Measurements from ENCODE around the gene NTN1. TPM values are rescaled to one million over a fixed set of nuclear protein-coding genes. Genes with fewer than 3 reads are reported as not detected.

Gene NTN1
- polyA plus RNA-seq, 1 donor from 2014 or later, result 16.2 TPM

- no peaks in the 10 kb centered on the region for H3K36me3 ChIP-seq (ENCODE audit: insufficient read depth, low read length)
- no peak overlapping the region for H3K4me3 ChIP-seq (ENCODE audit: low read length)
- no peak overlapping the region for H3K27ac ChIP-seq (ENCODE audit: low read length)
- no peak overlapping the region for H3K9ac ChIP-seq (ENCODE audit: low read length)
- no peaks in the 10 kb centered on the region for H3K27me3 ChIP-seq (ENCODE audit: insufficient read depth, low read depth, low read length)
- no peaks in the 10 kb centered on the region for H4K20me1 ChIP-seq (ENCODE audit: insufficient read depth)
- TF ChIP-seq SMC3 (conservative IDR thresholded peaks at IDR 0.05; ENCODE audit: poor library complexity), result no peak
- no peak for TF ChIP-seq EP300 (conservative IDR thresholded peaks at IDR 0.05; ENCODE audit: poor library complexity, severe bottlenecking)
- TF ChIP-seq MXI1 (conservative IDR thresholded peaks at IDR 0.05; ENCODE audit: poor library complexity, severe bottlenecking), result no peak
- TF ChIP-seq EZH2 (IDR thresholded peaks at IDR 0.05; ENCODE audit: borderline replicate concordance, insufficient read depth, low read length, poor library complexity, severe bottlenecking), result no peak
- TF ChIP-seq POLR2AphosphoS5 (IDR thresholded peaks at IDR 0.05), result no peak
- TF ChIP-seq TAF1 (IDR thresholded peaks at IDR 0.05; ENCODE audit: low read depth), result no peak
- no peak for TF ChIP-seq CTCF (IDR thresholded peaks at IDR 0.05; ENCODE audit: poor library complexity, severe bottlenecking)
- no peak for TF ChIP-seq REST (IDR thresholded peaks at IDR 0.05; ENCODE audit: borderline replicate concordance)
- TF ChIP-seq RAD21 (conservative IDR thresholded peaks at IDR 0.05), result no peak
- H3K9me3 ChIP-seq (ENCODE audit: low read length), result no peaks in the 10 kb centered on the region
- no peak overlapping the region for H2AFZ ChIP-seq (ENCODE audit: low read depth, low read length)
- no peak overlapping the region for H3K4me2 ChIP-seq (ENCODE audit: low read length)
- H3F3A ChIP-seq (ENCODE audit: insufficient read depth, low read length, poor library complexity, severe bottlenecking), result no peaks in the 10 kb centered on the region
- no peaks in the 10 kb centered on the region for H3K9me2 ChIP-seq (ENCODE audit: insufficient read depth, low read length)
- no peaks in the 10 kb centered on the region for H3K79me2 ChIP-seq (replicated peaks; ENCODE audit: insufficient read depth, low read length)
Measured at GRCh38 chr17:9125722-9126121, 104.4 kb downstream of the NTN1 start.

GRCh38 chr17:9127340-9127739 lies 106.0 kb downstream of the NTN1 start:
- TF ChIP-seq EZH2 (IDR thresholded peaks at IDR 0.05; ENCODE audit: borderline replicate concordance, insufficient read depth, low read length, poor library complexity, severe bottlenecking) (no peak), EP300 (conservative IDR thresholded peaks at IDR 0.05; ENCODE audit: poor library complexity, severe bottlenecking) (no peak), SMC3 (conservative IDR thresholded peaks at IDR 0.05; ENCODE audit: poor library complexity) (no peak), RAD21 (conservative IDR thresholded peaks at IDR 0.05) (no peak), CTCF (IDR thresholded peaks at IDR 0.05; ENCODE audit: poor library complexity, severe bottlenecking) (no peak), REST (IDR thresholded peaks at IDR 0.05; ENCODE audit: borderline replicate concordance) (no peak), POLR2AphosphoS5 (IDR thresholded peaks at IDR 0.05) (no peak), TAF1 (IDR thresholded peaks at IDR 0.05; ENCODE audit: low read depth) (no peak), MXI1 (conservative IDR thresholded peaks at IDR 0.05; ENCODE audit: poor library complexity, severe bottlenecking) (no peak)
- H3K36me3 ChIP-seq (ENCODE audit: insufficient read depth, low read length), result no peaks in the 10 kb centered on the region
- no peaks in the 10 kb centered on the region for H3F3A ChIP-seq (ENCODE audit: insufficient read depth, low read length, poor library complexity, severe bottlenecking)
- H3K9ac ChIP-seq (ENCODE audit: low read length), result no peak overlapping the region
- no peaks in the 10 kb centered on the region for H3K79me2 ChIP-seq (replicated peaks; ENCODE audit: insufficient read depth, low read length)
- H3K27ac ChIP-seq (ENCODE audit: low read length), result no peak overlapping the region
- H3K9me2 ChIP-seq (ENCODE audit: insufficient read depth, low read length), result no peaks in the 10 kb centered on the region
- no peak overlapping the region for H3K4me2 ChIP-seq (ENCODE audit: low read length)
- no peaks in the 10 kb centered on the region for H3K9me3 ChIP-seq (ENCODE audit: low read length)
- no peak overlapping the region for H3K4me3 ChIP-seq (ENCODE audit: low read length)
- no peaks in the 10 kb centered on the region for H4K20me1 ChIP-seq (ENCODE audit: insufficient read depth)
- no peak overlapping the region for H2AFZ ChIP-seq (ENCODE audit: low read depth, low read length)
- no peaks in the 10 kb centered on the region for H3K27me3 ChIP-seq (ENCODE audit: insufficient read depth, low read depth, low read length)

All from neural cell (in vitro differentiated cells).